GM18526 (cell line): ENCODE results near the gene APBA3.

Source experiments
- POLR2A ChIP-seq: IDR thresholded peaks from 3 replicates; pipeline ENCODE4 v1.6.1; 2011; ENCODE audit not compliant: insufficient read length; ENCODE audit errors: extremely low read depth

APBA3 gene

DNA sequence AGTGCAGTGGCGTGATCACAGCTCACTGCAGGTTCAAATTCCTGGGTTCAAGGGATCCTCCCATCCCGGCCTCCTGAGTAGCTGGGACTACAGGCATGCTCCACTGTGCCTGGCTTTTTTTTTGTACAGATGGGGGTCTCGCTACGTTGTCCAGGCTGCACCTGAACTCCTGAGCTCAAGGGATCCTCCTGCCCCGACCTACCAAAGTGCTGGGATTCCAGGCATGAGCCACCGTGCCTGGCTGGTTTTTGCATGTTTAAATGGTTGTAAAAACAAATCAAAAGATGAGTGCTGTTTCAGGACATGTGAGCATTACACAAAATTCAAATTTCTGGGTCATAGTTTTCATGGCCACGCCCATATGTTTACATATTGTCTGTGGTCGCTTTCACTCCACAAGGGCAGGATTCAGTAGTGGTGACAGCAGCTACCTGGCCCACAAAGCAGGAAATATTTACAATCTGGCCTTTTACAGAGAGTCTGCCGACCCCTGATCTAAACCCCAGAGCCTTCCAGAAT lies 19.4 kb upstream of the APBA3 start:
- no peak for TF ChIP-seq POLR2A

- TF ChIP-seq POLR2A, result no peak
Measured at GRCh38 chr19:3778899-3779723, 17.6 kb upstream of the APBA3 start.

- TF ChIP-seq POLR2A, result no peak
Measured at GRCh38 chr19:3778104-3778867, 16.8 kb upstream of the APBA3 start.

- TF ChIP-seq POLR2A, result no peak
Measured at GRCh38 chr19:3776479-3777040, 15.1 kb upstream of the APBA3 start.

GRCh38 chr19:3775831-3776230 lies 14.3 kb upstream of the APBA3 start:
- no peak for TF ChIP-seq POLR2A

GRCh38 chr19:3775374-3775711 lies 13.9 kb upstream of the APBA3 start:
- TF ChIP-seq POLR2A, result no peak

GRCh38 chr19:3774621-3775373 lies 13.3 kb upstream of the APBA3 start:
- no peak for TF ChIP-seq POLR2A

DNA sequence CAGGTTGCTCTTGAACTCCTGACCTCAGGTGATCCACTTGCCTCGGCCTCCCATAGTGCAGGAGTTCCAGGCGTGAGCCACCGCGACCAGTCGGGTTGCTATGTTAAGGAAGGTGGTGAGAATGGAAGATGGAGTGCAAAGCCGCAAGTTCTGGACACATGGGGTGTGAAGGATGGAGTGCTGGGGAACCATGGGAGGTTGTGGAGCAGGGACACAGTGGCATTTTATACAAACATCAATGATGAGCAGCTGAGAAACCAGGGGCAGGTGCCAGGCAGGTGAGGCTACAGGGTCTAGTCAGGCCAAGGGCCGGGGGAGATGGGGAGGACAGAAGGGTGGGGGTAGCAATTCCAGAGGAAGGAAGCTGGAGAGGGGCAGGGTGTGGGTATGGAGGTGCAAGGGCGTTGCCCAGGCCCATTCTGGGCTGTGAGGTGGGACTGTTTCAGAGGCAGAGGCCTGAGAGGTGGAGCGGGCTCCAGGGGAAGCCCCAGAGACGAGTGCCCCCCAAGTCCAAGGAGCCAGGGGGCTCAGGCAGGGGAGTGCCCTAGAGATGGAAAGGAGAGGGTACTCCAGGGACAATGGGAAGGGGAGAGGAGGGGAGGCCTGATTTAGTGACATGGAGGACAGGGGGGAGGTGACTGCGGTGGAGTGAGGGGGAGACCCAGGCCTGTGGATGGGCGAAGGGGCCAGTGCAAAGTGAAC lies 12.5 kb upstream of the APBA3 start:
- TF ChIP-seq POLR2A, result no peak

DNA sequence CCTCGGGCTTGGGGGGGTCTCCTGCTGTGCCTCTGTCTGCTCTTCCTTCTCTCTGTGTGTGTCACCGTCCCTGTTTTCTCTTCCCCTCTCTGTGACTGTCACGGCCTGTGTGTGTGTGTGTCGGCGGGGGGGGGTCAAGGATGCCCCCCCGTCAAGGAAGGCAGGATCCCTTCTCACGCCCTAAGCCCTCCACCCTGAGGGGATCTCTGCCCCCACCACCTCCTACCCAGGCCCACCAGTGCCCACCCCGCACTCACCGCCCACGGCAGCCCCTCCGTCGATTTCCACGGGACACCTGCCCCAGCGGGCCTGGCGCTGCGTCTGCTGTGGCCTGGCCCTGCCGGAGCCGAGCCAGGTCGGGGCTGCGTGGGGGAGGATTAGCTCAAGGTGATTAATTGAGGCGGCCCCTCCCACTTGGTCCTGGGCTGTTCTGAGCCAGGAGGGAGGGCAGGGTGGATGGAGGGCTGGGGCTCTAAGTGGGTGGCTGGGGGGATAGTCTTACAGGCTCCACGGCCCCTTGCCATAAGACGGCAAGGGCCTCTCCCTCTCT lies 10.5 kb upstream of the APBA3 start, which contains the start of gene RAX2:
RAX2 (minus strand) TSS at position 323 of the 550 bp plus-strand sequence. CDS start 486 bp downstream, outside the sequence.
- TF ChIP-seq POLR2A, result no peak

GRCh38 chr19:3771000-3771905 lies 9.8 kb upstream of the APBA3 start:
- TF ChIP-seq POLR2A, result no peak

DNA sequence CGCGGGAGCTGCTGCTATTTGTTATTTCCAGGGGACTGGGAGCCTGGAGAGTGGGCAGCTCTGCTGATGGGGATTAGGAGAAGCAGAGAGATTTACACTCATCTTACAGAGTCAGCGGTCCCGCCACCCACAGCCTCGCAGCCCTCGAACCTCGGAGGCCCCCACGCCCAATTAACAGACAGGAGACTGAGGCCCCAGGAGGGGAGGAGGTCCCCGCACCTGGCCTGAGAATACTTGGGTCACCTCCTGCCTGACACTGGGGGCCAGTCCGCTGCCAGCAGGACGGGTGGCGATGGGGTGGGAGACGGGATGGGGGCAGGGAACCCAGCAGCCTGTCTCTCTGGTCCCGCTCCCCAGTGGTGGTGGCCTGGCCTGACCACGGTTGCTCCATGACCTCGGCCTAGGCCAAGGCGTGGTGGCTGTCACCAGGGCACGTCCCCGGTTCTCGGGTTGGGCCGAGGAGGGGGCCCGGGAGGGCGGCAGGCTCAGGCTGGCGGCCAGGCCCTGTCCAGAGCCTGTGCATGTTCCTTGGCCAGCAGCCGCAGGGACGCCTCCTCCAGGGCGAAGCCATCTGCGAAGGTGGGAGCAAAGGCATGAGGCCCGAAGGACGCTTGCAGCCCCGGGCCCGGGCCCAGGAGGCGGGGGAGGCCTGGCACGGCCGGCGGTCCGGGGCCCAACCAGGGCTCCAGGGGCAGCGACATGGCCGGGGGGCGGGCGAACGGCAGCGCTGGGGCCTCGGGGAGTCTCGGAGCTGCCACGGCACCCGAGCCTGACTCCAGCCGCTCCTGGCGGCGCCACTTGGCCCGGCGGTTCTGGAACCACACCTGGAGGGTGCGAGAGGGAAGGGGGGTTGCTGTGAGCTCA lies 8.9 kb upstream of the APBA3 start:
- no peak for TF ChIP-seq POLR2A

DNA sequence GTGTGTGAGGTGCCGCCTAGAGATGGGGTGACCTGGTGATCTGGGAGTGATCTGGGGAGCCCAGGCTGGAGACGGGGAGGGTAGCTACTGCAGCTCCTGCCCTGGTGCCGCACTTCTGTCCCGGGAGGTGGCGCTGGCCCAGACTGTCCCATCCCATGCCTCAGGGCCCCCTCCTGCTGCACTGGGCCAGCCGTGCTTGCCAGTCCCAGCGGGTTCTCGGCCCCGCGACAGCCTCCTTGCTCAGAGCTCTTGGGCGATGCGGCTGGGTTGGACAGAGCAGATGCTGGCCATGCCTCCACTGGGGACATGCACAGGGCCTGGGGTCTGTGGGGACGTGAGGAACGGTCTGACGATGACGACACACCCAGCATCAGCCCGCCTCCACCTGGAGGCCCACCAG lies 8.0 kb upstream of the APBA3 start:
- no peak for TF ChIP-seq POLR2A
